SKM-1 (cell line): ENCODE results near the gene STRN4.

Experiments
- DNase-seq: peaks from one replicate; lab custom pipeline; 2025; ENCODE audit not compliant: unreplicated experiment; lab: John Stamatoyannopoulos, UW

The STRN4 gene

GRCh38 chr19:46725859-46726393, 20.3 kb downstream of the STRN4 start:
- no peak for DNase-seq

GRCh38 chr19:46725036-46725820, 21.0 kb downstream of the STRN4 start:
- DNase-seq, result no peak

GRCh38 chr19:46724468-46724867, 21.8 kb downstream of the STRN4 start:
- DNase-seq, result no peak

GRCh38 chr19:46723471-46723870, 22.8 kb downstream of the STRN4 start:
- DNase-seq, result no peak

GRCh38 chr19:46723023-46723461, 23.2 kb downstream of the STRN4 start:
- no peak for DNase-seq

- DNase-seq, result no peak
These were observed 23.7 kb downstream of the STRN4 start for GRCh38 chr19:46722421-46723022.

GRCh38 chr19:46722004-46722380, 24.3 kb downstream of the STRN4 start:
- no peak for DNase-seq

- DNase-seq, result no peak
These were observed 24.8 kb downstream of the STRN4 start for GRCh38 chr19:46721269-46722003.

GRCh38 chr19:46720503-46721239, 25.6 kb downstream of the STRN4 start:
- DNase-seq, result no peak

- DNase-seq, result no peak
These were observed 26.4 kb downstream of the STRN4 start for GRCh38 chr19:46719629-46720502.

- no peak for DNase-seq
These were observed 27.2 kb downstream of the STRN4 start for GRCh38 chr19:46718934-46719622.

GRCh38 chr19:46718157-46718933, 27.9 kb downstream of the STRN4 start:
- no peak for DNase-seq

- no peak for DNase-seq
These were observed 28.5 kb downstream of the STRN4 start for GRCh38 chr19:46717716-46718143.

GRCh38 chr19:46717034-46717715, 29.1 kb downstream of the STRN4 start, which contains the start of gene PRKD2:
PRKD2 (minus strand) TSS chr19:46717114; CDS start chr19:46716370, 744 bp downstream.
- DNase-seq, result peak; percentile 5

- DNase-seq, result no peak
These were observed 29.6 kb downstream of the STRN4 start for GRCh38 chr19:46716672-46717033.

GRCh38 chr19:46715975-46716671, 30.1 kb downstream of the STRN4 start:
- no peak for DNase-seq

- no peak for DNase-seq
These were observed 30.7 kb downstream of the STRN4 start for GRCh38 chr19:46715620-46715974.
